Hepatocyte (in vitro differentiated cells): Measurements from ENCODE around the gene AFAP1.

ENCODE experiments used
- EZH2 ChIP-seq: fragments of 200-600 bp; sonication (generic); IDR thresholded peaks from 2 replicates; pipeline ENCODE4 v1.6.1; 2016; ENCODE audit warnings: antibody characterized with exemption, mild to moderate bottlenecking, borderline replicate concordance
- TF ChIP-seq, protein P1 (sequence below): fragments of 200-600 bp; sonication (generic); IDR thresholded peaks from 2 replicates; pipeline ENCODE4 v1.5.1; 2016; ENCODE audit warnings: antibody characterized with exemption, mild to moderate bottlenecking; ENCODE audit not compliant: poor library complexity

DNA sequence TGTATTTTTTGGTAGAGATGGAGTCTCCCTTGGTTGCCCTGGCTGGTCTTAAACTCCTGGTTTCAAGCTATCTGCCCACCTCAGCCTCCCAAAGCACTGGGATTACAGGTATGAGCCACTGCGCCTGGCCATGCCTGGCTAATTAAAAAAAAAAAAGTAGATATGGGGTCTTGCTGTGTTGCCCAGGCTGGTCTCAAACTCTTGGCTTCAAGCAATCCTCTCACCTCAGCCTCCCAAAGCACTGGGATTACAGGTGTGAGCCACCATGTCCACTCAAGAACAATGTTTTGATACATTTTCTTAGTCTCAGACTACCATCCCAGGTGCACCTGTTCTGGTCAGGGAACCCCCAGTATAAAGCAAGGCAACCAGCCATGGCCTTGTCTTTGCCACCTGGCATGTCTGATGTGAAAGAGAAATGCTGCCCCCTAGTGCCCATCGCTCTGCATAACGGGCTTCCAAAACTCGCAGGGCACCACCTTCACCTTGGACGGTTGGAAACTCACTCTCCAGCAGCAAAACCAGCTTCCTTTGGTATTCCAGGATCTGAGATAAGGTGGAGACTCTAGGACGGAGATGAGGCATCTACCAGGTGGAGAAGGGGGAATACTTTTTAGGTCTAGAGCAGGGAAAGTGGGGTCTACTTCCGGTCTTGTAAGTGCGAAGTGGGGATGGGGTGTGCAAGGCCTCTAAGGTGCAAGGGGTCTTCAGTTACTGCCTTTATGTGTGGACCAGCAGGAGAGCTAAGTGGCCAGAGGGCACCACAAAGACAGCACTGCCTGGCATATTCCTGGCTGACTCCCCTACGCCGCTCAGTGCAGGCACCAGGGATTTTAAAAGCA lies 47.7 kb upstream of the AFAP1 start:
- TF ChIP-seq, protein P1, sequence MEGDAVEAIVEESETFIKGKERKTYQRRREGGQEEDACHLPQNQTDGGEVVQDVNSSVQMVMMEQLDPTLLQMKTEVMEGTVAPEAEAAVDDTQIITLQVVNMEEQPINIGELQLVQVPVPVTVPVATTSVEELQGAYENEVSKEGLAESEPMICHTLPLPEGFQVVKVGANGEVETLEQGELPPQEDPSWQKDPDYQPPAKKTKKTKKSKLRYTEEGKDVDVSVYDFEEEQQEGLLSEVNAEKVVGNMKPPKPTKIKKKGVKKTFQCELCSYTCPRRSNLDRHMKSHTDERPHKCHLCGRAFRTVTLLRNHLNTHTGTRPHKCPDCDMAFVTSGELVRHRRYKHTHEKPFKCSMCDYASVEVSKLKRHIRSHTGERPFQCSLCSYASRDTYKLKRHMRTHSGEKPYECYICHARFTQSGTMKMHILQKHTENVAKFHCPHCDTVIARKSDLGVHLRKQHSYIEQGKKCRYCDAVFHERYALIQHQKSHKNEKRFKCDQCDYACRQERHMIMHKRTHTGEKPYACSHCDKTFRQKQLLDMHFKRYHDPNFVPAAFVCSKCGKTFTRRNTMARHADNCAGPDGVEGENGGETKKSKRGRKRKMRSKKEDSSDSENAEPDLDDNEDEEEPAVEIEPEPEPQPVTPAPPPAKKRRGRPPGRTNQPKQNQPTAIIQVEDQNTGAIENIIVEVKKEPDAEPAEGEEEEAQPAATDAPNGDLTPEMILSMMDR = peak; percentile 88
- no peak for TF ChIP-seq EZH2
